HCT116 (cell line): ENCODE data around the gene GLRA2. TPM values are rescaled to one million over a fixed set of nuclear protein-coding genes. Genes with fewer than 3 reads are reported as not detected.
A peak's percentile ranks its signal among the peaks of the same experiment; 100 is the strongest.

ENCODE experiments used
- ATAC-seq: fragments of 200-7000 bp; cut with Tn5 transposase; 2 replicates; pipeline ENCODE4 v1.9.1; 2020; ENCODE audit warnings: mild to moderate bottlenecking, moderate library complexity
- BruUV-seq: library from RNA; stranded (reverse); fragments of 400-500 nt; replicated peaks from 2 replicates; lab custom pipeline; 2021; lab: Mats Ljungman, UMichigan
- CTCF ChIA-PET: fragments of 300-600 bp; sonication (Branson Sonifier 250); formaldehyde crosslinking; loops from one replicate; lab custom pipeline; 2021; ENCODE audit warnings: antibody characterized with exemption; lab: Charles Lee
- POLR2A ChIA-PET: fragments of 300-600, 350-600 bp; sonication (Branson Sonifier 250); formaldehyde crosslinking; loops from one replicate; lab custom pipeline; 2021; ENCODE audit warnings: antibody characterized with exemption; lab: Charles Lee
- RAD21 ChIA-PET, 2 experiments: fragments of 300-600 bp; sonication (Branson Sonifier 250); formaldehyde crosslinking; loops; one replicate each; lab custom pipeline; 2023; ENCODE audit warnings: low total read pairs in 2 of 2; ENCODE audit not compliant: uncharacterized antibody in 2 of 2, unreplicated experiment in 2 of 2, low non-redundant PET in 1 of 2; lab: Charles Lee
- DNase-seq: peaks from one replicate; pipeline ENCODE4 v3.0.0-alpha.2; 2010; ENCODE audit warnings: low read depth, low spot score
- H2AFZ ChIP-seq: fragments of 200-600 bp; shearing (Covaris generic), sonication (generic); 2 replicates; pipeline ENCODE4 v1.6.1; 2017; ENCODE audit warnings: low read depth, mixed run types, mixed read lengths, antibody characterized with exemption, low read length; ENCODE audit not compliant: poor library complexity, severe bottlenecking
- H3K27ac ChIP-seq: 2 replicates; pipeline ENCODE4 v1.5.1; 2012; ENCODE audit warnings: low read depth, low read length
- H3K27me3 ChIP-seq: fragments of 200-600 bp; sonication (generic); 2 replicates; pipeline ENCODE4 v1.6.1; 2016; ENCODE audit warnings: mixed run types, low read length, mixed read lengths; ENCODE audit not compliant: insufficient read depth
- H3K36me3 ChIP-seq, 2 experiments: fragments of 200-500 bp in 1 of 2; fragments of 200-600 bp in 1 of 2; sonication (Bioruptor generic) in 1 of 2; sonication (generic) in 1 of 2; 2 replicates each; pipeline versions ENCODE4 v1.5.1 to v1.6.1; 2014 to 2016; ENCODE audit warnings: low read length in 2 of 2, inconsistent platforms in 1 of 2, mixed read lengths in 1 of 2, mixed run types in 1 of 2; ENCODE audit not compliant: insufficient read depth in 2 of 2, control insufficient read depth in 1 of 2
- H3K4me1 ChIP-seq, 2 experiments: fragments of 200-600 bp in 1 of 2; sonication (generic) in 1 of 2; 2 replicates each; pipeline versions ENCODE4 v1.5.1 to v1.6.1; 2012 to 2017; ENCODE audit warnings: low read length in 2 of 2, inconsistent platforms in 1 of 2, mild to moderate bottlenecking in 1 of 2, mixed read lengths in 1 of 2, mixed run types in 1 of 2, moderate library complexity in 1 of 2; ENCODE audit not compliant: insufficient read depth in 2 of 2, control insufficient read depth in 1 of 2
- H3K4me2 ChIP-seq: fragments of 200-600 bp; sonication (generic); 2 replicates; pipeline ENCODE4 v1.6.1; 2017; ENCODE audit warnings: mixed run types, low read length, mixed read lengths
- H3K4me3 ChIP-seq, 2 experiments: fragments of 200-600 bp in 1 of 2; sonication (generic) in 1 of 2; replicated peaks in 1 of 2; 2 replicates each; pipeline ENCODE4 v1.5.1; 2011 to 2016; ENCODE audit warnings: low read length in 2 of 2, control low read depth in 1 of 2, low read depth in 1 of 2, mild to moderate bottlenecking in 1 of 2, mixed read lengths in 1 of 2, mixed run types in 1 of 2
- H3K79me2 ChIP-seq: fragments of 200-600 bp; sonication (generic); 2 replicates; pipeline ENCODE4 v1.6.1; 2017; ENCODE audit warnings: mild to moderate bottlenecking, mixed run types, low read length, moderate library complexity, mixed read lengths; ENCODE audit not compliant: insufficient read depth
- H3K9ac ChIP-seq: fragments of 200-600 bp; sonication (generic); 2 replicates; pipeline ENCODE4 v1.6.1; 2016; ENCODE audit warnings: low read length, mixed read lengths
- H3K9me2 ChIP-seq: fragments of 200-600 bp; sonication (generic), shearing (Covaris generic); 2 replicates; pipeline ENCODE4 v1.6.1; 2017; ENCODE audit warnings: mixed run types, mild to moderate bottlenecking, moderate library complexity; ENCODE audit not compliant: insufficient read depth
- H3K9me3 ChIP-seq, 2 experiments: fragments of 200-500 bp in 1 of 2; fragments of 200-600 bp in 1 of 2; sonication (Bioruptor generic) in 1 of 2; sonication (generic) in 1 of 2; 2 replicates each; pipeline ENCODE4 v1.6.1; 2014 to 2017; ENCODE audit warnings: low read length in 2 of 2, mixed read lengths in 2 of 2, inconsistent platforms in 1 of 2, low read depth in 1 of 2, mild to moderate bottlenecking in 1 of 2, mixed run types in 1 of 2, moderate library complexity in 1 of 2; ENCODE audit not compliant: control insufficient read depth in 1 of 2, insufficient read depth in 1 of 2
- H4K20me1 ChIP-seq: fragments of 200-600 bp; sonication (generic), shearing (Covaris generic); 2 replicates; pipeline ENCODE4 v1.6.1; 2017; ENCODE audit warnings: mixed run types, mild to moderate bottlenecking, moderate library complexity; ENCODE audit not compliant: insufficient read depth
- ATF3 ChIP-seq: IDR thresholded peaks from 2 replicates; pipeline ENCODE4 v1.6.1; 2012
- CBX3 ChIP-seq: IDR thresholded peaks from 2 replicates; pipeline ENCODE4 v1.6.1; 2012; ENCODE audit warnings: low read depth
- CTCF ChIP-seq, 3 experiments: fragments of 200-600 bp in 1 of 3; sonication (generic) in 1 of 3; IDR thresholded peaks in 2 of 3; conservative IDR thresholded peaks in 1 of 3; 2 replicates each; pipeline ENCODE4 v1.5.1; 2012 to 2017; ENCODE audit warnings: low read depth in 2 of 3, low read length in 2 of 3, antibody characterized with exemption in 1 of 3, borderline replicate concordance in 1 of 3, control low read depth in 1 of 3, mild to moderate bottlenecking in 1 of 3, mixed read lengths in 1 of 3, mixed run types in 1 of 3, moderate library complexity in 1 of 3; ENCODE audit not compliant: insufficient read depth in 1 of 3
- EGR1 ChIP-seq: IDR thresholded peaks from 2 replicates; pipeline ENCODE4 v1.6.1; 2012; ENCODE audit warnings: low read depth
- ELF1 ChIP-seq: IDR thresholded peaks from 2 replicates; pipeline ENCODE4 v1.6.1; 2012; ENCODE audit warnings: low read depth, borderline replicate concordance
- EZH2 ChIP-seq: fragments of 200-600 bp; sonication (generic); IDR thresholded peaks from 2 replicates; pipeline ENCODE4 v1.6.1; 2017; ENCODE audit warnings: antibody characterized with exemption, mixed run types
- FOSL1 ChIP-seq: IDR thresholded peaks from 2 replicates; pipeline ENCODE4 v1.6.1; 2012; ENCODE audit warnings: low read depth
- JUND ChIP-seq: IDR thresholded peaks from 2 replicates; pipeline ENCODE4 v1.6.1; 2012
- POLR2A ChIP-seq: IDR thresholded peaks from 2 replicates; pipeline ENCODE4 v1.7.0; 2011; ENCODE audit warnings: borderline replicate concordance; ENCODE audit not compliant: insufficient read depth, insufficient read length; ENCODE audit errors: extremely low read depth
- RAD21 ChIP-seq: IDR thresholded peaks from 2 replicates; pipeline ENCODE4 v1.6.1; 2012; ENCODE audit warnings: low read depth, mild to moderate bottlenecking
- SIN3A ChIP-seq: IDR thresholded peaks from 2 replicates; pipeline ENCODE4 v1.6.1; 2012; ENCODE audit warnings: low read depth
- SP1 ChIP-seq: IDR thresholded peaks from 2 replicates; pipeline ENCODE4 v1.6.1; 2012; ENCODE audit warnings: low read depth
- SRF ChIP-seq: IDR thresholded peaks from 2 replicates; pipeline ENCODE4 v1.6.1; 2012; ENCODE audit warnings: low read depth
- YY1 ChIP-seq: IDR thresholded peaks from 2 replicates; pipeline ENCODE4 v1.6.1; 2011; ENCODE audit warnings: low read length, low read depth, moderate library complexity, mild to moderate bottlenecking; ENCODE audit not compliant: insufficient replicate concordance; ENCODE audit errors: extremely low read depth
- ZFX ChIP-seq: fragments of 450-650 bp; IDR thresholded peaks from 2 replicates; pipeline ENCODE4 v1.6.1; 2017
- ZNF274 ChIP-seq: fragments of 200-500 bp; sonication (Bioruptor generic); IDR thresholded peaks from 2 replicates; pipeline ENCODE4 v1.6.1; 2014; ENCODE audit warnings: mild to moderate bottlenecking, low read depth, low read length, inconsistent platforms
- intact Hi-C: fragments of 100-400 bp; cut with micrococcal nuclease; formaldehyde crosslinking; loops from 2 replicates; pipeline ENCODE4 v1.10.0; 2022
- total RNA-seq: library from RNA; stranded (reverse); gene quantifications from one replicate; pipeline ENCODE4 v1.2.1, GENCODE V29; 2021; ENCODE audit not compliant: unreplicated experiment
- TF ChIP-seq, protein P1 (sequence below): IDR thresholded peaks from 2 replicates; pipeline ENCODE4 v1.6.1; 2012; ENCODE audit warnings: low read depth

Gene GLRA2
- total RNA-seq, 1 experiment from 2014 or later: not detected

DNA sequence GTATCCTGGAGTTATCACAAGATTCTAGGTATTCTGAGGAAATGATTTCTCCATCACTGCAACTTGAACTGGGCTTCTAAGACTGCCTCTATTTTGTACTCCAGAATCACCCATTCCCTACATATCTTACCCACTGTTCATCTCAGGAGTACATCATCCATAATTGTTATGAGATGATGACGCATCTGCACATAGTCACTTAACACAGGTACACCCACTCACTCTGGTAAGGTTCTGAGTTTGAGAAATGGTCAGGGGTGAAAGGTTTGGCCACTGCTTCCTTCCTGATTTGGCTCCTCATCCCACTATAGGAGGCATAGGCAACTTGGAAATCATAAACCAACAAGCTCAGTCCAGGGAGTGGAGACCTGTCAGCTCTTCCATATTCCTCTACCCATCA lies 143.9 kb downstream of the GLRA2 start:
- ChIA-PET CTCF (no interaction called here), POLR2A (no interaction called here), RAD21 (no interaction called here)
- Histone ChIP-seq H3K27ac (no peak overlapping the region), H3K79me2 (no peaks in the 10 kb centered on the region), H3K4me3 (no peak overlapping the region), H3K36me3 (no peaks in the 10 kb centered on the region), H3K9me2 (no peaks in the 10 kb centered on the region), H3K9ac (no peak overlapping the region), H4K20me1 (no peaks in the 10 kb centered on the region), H2AFZ (no peak overlapping the region), H3K4me1 (peaks cover 5 to 12% of the 10 kb centered on the region in 2 experiments; a peak in 3 of 4 replicates), H3K9me3 (no peaks in the 10 kb centered on the region), H3K4me2 (peak overlapping the region; percentile 38), H3K27me3 (no peaks in the 10 kb centered on the region)
- intact Hi-C loops: no loop called here
- ATAC-seq (peak; percentile 42), DNase-seq (no peak)
- BruUV-seq: TSS peak; percentile 93
- no peak for TF ChIP-seq CTCF (IDR thresholded peaks at IDR 0.05 in 2 of 3, conservative IDR thresholded peaks at IDR 0.05 in 1 of 3; ENCODE audit: borderline replicate concordance in 1 of 3, insufficient read depth in 1 of 3, low read depth in 2 of 3, low read length in 2 of 3)
- TF ChIP-seq SIN3A: no peak
- 0 out of 2 replicates have a peak, but pooled peaks have one; percentile 31 for TF ChIP-seq EGR1

DNA sequence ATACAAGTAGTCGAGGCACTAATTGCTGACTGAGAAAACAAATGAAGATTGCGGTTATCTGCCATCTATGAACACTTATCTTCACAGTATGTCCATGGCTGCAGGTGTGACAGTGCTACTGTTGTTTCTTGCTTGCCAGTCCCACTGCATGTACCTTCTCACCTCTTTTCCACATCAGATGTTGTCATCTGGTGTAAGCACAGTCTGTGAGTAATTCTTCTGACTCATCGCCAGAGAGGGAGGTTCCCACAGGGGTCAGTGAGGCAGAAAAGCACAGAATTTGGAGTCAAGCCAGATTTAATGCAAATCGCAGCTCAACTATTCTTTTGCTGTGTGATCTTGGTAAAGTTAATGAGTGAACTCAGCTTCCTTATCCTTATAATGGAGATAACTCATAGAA lies 144.4 kb downstream of the GLRA2 start:
- RAD21 ChIA-PET: no interaction called here
- H3K9ac ChIP-seq: no peak overlapping the region
- no peaks in the 10 kb centered on the region for H4K20me1 ChIP-seq
- no TSS peak for BruUV-seq
- H3K36me3 ChIP-seq: no peaks in the 10 kb centered on the region
- no peaks in the 10 kb centered on the region for H3K79me2 ChIP-seq
- peaks cover 5 to 12% of the 10 kb centered on the region in 2 experiments; a peak in 3 of 4 replicates for H3K4me1 ChIP-seq
- intact Hi-C loops: no loop called here
- CTCF ChIA-PET: no interaction called here
- no peak overlapping the region for H2AFZ ChIP-seq
- peak overlapping the region; percentile 38 for H3K4me2 ChIP-seq
- POLR2A ChIA-PET: no interaction called here
- no peaks in the 10 kb centered on the region for H3K9me2 ChIP-seq
- H3K4me3 ChIP-seq: no peak overlapping the region
- ATAC-seq (peak; percentile 97), DNase-seq (peak; percentile 78)
- H3K27ac ChIP-seq: no peak overlapping the region
- no peaks in the 10 kb centered on the region for H3K27me3 ChIP-seq
- no peaks in the 10 kb centered on the region for H3K9me3 ChIP-seq
- TF ChIP-seq EZH2 (no peak), ZFX (no peak), ZNF274 (no peak), SP1 (peak; percentile 82), SIN3A (no peak), EGR1 (no peak), SRF (no peak), FOSL1 (peak; percentile 86), CBX3 (peak; percentile 78; the same call in 1 of the 2 replicates), POLR2A (no peak), YY1 (peak; percentile 15), ELF1 (no peak), ATF3 (peak; percentile 41; the same call in 1 of the 2 replicates), RAD21 (no peak), JUND (peak; percentile 85)
- TF ChIP-seq, protein P1, sequence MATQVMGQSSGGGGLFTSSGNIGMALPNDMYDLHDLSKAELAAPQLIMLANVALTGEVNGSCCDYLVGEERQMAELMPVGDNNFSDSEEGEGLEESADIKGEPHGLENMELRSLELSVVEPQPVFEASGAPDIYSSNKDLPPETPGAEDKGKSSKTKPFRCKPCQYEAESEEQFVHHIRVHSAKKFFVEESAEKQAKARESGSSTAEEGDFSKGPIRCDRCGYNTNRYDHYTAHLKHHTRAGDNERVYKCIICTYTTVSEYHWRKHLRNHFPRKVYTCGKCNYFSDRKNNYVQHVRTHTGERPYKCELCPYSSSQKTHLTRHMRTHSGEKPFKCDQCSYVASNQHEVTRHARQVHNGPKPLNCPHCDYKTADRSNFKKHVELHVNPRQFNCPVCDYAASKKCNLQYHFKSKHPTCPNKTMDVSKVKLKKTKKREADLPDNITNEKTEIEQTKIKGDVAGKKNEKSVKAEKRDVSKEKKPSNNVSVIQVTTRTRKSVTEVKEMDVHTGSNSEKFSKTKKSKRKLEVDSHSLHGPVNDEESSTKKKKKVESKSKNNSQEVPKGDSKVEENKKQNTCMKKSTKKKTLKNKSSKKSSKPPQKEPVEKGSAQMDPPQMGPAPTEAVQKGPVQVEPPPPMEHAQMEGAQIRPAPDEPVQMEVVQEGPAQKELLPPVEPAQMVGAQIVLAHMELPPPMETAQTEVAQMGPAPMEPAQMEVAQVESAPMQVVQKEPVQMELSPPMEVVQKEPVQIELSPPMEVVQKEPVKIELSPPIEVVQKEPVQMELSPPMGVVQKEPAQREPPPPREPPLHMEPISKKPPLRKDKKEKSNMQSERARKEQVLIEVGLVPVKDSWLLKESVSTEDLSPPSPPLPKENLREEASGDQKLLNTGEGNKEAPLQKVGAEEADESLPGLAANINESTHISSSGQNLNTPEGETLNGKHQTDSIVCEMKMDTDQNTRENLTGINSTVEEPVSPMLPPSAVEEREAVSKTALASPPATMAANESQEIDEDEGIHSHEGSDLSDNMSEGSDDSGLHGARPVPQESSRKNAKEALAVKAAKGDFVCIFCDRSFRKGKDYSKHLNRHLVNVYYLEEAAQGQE: no peak
